Stimulated activated CD4-positive, alpha-beta T cell treated with anti-CD3 and anti-CD28 coated beads, TNF-alpha, amount 100 ng/mL, for 24 hours (primary cell): ENCODE results near the gene RMP24.
"Not testable (repeated sequence)": the region's sequence is repeated elsewhere in the genome, so short reads cannot be mapped to it uniquely, and the experiment has no call there.

Experiments
- DNase-seq, 3 experiments: peaks; one replicate each; pipeline ENCODE4 v3.0.0-alpha.2; 2020; ENCODE audit warnings: low read depth in 3 of 3

Gene RMP24

DNA sequence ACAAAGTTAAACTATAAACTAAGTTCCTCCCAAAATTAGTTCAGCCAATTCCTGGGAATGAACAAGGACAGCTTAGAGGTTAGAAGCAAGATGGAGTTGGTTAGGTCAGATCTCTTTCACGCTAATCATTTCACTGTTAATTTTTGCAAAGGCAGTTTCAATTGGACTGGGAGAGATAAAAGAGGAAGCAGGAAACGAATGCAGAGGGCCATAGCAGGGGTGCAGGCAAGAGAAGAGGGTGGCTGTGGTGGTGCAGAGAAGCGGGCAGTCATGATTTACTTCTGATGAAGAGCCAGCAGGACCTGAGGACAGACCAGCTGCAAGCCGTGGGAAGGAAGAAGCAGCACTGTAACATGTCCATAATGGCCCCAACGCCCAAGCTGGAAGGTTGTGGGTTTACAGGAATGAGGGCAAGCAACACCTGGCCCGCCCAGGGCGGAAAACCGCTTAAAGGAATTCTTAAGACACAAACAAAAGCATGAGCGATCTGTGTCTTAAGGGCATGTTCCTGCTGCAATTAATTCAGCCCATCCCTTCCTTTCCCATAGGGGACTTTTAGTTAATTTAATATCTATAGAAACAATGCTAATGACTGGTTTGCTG, 4.1 kb upstream of the RMP24 start:
- DNase-seq, result no peak

GRCh38 chr18:35969676-35970075, 2.8 kb upstream of the RMP24 start:
- no peak for DNase-seq

- DNase-seq, result no peak
These were observed 750 bp upstream of the RMP24 start for GRCh38 chr18:35971661-35972196.

DNA sequence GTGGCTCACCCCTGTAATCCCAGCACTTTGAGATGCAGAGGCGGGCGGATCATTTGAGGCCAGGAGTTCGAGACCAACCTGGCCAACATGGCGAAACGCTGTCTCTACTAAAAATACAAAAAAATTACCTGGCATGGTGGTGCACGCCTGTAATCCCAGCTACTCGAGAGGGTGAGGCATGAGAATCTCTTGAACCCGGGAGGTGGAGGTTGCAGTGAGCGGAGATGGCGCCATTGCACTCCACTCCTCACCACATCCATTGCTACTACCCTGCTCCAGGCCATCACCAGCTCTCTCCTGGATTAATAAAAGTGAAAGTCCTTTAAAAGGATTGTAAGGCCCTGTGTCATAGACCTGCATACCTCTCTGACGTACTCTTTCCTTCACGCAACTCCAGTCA, 1.2 kb downstream of the RMP24 start:
- no peak for DNase-seq

DNA sequence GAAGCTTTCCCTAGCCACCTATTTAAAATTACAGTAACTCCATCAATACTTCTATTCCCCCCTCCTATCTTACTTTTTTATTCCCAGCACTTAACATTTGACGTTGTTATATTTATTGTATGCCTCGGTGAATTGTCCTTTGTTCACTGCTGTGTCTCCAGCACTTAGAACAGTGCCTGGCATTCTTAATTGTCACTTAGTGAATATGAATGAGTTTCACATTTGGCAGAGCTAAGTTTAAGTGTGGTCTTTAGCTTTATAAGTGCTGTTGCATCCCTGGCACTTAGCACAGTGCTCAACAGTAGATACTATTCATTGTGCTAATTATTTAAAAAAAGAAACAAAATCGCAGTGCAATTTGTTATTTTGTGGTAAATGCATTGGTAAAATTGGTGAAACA, 1.7 kb downstream of the RMP24 start:
- DNase-seq, result no peak

DNA sequence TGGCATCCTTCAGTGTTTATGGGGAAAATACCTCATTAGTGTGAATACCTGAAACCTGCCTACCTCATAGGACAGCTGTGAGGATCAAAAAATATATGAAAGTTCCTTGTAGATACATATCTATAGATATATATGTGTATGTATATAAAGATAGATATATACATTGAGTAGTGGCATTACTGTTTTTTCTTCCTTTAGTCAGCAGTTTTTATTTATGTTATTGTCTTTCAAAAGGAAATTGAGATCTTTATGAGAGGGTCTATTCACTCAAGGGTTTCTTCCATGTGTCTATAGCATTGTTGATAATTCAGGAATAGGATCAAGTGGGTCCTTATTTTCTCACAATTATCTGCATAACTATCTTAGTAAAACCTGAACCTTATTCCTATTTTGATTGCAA, 6.6 kb downstream of the RMP24 start:
- no peak for DNase-seq

DNA sequence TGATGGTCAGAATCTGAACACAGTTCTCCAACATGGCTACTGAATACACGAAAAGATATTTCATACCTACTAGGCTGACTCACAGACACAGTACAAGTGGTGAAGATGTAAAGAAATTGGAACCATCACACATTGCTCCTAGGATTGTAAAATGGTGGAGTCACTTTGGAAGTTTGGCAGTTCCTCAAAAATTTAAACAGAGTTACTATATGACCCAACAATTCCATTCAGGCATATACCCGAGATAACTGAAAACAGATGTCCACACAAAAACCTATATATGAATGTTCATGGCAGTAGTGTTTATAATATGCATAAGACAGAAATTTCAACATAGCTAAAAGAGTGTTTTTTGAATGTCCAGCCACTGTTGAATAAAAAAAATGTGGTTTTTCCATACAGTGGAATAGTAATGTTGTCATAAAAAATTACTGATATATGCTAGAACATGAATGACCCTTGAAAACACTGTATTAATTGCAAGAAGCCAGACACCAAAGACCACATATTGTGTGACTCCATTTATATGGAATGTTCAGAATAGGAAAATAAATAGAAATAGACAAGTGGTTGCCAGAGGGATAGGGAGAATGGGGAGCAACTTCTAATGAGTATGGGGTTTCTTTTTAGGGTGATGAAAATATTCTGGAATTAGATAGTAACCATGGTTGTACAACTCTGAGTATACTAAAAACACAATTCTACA, 10.1 kb downstream of the RMP24 start:
- no peak for DNase-seq

DNA sequence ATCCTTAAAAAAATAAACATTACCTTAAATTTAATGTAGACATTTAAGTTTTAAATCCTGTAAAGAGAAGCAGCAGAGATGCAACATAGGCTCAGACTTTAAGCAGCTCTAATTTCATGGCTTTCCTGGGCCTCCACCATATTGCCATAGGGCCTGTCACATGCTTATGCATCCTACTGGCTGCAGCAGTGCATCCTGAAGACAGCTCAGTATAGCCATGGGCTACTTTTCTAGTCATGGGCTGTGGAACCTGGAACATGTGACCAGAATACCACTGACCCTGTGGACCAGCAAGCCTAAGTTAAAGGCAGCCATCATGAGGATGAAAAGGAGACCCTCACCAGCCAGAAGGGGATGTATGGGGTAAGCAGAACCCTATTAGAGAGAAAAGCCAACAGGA, 10.7 kb downstream of the RMP24 start:
- no peak for DNase-seq

GRCh38 chr18:35983818-35984217, 11.3 kb downstream of the RMP24 start:
- no peak for DNase-seq

DNA sequence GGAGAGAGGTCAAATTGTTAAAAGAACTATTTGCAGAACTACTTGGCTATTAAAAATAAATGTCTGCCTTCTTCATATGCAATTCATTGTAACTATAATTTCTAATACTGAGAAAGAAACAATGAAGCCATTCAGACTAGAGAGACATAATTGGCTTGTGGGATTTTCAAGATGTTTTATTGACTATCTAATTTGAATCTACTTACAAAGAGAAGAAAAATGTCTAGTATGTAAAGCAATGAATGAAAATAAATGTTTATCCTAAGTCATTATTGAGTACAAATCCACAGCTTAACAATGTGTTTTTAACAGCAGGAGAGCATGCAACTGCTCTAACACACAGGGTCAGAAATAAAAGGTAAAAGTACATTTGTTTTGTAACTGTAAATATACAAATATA, 19.2 kb downstream of the RMP24 start:
- no peak for DNase-seq

DNA sequence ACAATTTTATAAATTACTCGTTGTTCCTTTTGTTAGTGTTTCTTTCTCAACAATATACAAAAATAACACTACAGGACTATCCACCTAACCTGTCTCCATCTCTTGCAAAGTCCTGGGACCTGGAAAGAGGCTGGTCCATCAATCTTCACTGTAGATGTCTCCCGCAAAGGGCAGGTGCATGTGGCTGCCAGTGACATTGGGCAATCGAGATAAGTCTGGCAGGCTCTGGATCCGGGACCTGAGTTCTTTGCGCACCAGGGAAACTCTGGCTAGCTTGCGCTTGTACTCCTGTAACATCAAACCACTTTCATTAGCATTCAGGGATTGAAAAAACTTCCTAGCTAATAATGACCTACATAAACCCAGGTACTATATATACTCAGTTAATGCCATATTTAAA, 20.5 kb downstream of the RMP24 start:
- DNase-seq, result no peak

DNA sequence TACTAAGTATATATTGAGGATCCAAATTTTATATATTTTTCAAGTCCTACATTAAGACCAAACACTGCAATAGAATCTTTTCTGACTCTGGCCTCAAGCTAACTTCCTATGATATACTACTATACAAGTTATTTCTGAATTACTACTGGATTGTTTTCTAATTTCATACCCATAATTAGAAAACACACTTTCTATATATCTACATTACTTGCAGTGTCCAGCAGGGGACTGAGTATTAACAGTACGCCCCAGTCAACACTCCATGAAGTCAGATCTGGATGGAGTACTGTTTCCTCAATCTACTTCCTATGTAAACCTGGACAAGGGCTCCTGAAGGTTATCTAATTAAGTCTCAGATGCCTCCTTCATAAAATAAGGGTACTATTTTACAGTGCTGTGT, 26.5 kb downstream of the RMP24 start:
- DNase-seq, result no peak

GRCh38 chr18:35999925-36000324, 27.4 kb downstream of the RMP24 start:
- DNase-seq, result no peak

- DNase-seq, result no peak
These were observed 34.5 kb downstream of the RMP24 start for GRCh38 chr18:36006997-36007396.

DNA sequence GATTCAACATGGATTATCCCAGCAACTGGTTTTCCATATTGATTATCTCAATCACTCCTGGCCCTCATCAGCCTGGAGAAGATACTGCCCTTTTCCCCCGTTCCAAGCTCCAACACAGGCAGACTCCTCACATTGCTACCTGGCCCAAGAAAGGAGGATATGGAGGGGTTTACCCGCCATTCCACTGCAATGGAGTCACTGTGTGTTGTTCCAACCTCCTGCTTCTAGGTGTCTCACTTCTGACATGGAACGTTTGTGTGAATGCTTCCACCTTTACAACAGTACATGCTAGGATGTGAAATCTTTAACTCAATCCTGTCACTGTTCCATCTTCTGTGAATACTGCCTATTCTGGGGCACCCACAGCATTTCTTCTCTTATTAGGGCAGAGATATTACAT, 36.7 kb downstream of the RMP24 start:
- DNase-seq, result no peak

DNA sequence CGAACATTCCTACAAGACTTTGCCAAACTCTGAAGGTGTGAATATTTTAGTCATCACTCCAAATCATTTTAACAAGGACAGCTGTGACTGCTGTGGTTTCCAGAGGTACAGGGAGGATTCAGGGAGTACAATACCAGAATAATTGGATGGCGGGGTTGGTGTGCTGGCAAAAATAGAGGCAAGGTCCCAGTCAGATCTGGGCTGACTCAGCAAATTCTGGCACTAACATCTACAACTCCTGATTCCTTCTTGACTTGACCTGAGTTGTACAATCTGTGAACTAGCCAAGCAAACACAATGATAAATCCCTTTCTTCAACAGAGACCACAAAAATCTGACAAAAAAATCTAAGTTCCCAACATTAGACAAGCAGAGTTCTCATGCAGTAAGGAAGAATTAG, 40.4 kb downstream of the RMP24 start:
- DNase-seq, result no peak

- DNase-seq, result no peak
These were observed 43.1 kb downstream of the RMP24 start for GRCh38 chr18:36015629-36016028.

GRCh38 chr18:36017232-36017631, 44.8 kb downstream of the RMP24 start:
- no peak for DNase-seq

GRCh38 chr18:36020174-36020711, 47.8 kb downstream of the RMP24 start:
- no peak for DNase-seq

DNA sequence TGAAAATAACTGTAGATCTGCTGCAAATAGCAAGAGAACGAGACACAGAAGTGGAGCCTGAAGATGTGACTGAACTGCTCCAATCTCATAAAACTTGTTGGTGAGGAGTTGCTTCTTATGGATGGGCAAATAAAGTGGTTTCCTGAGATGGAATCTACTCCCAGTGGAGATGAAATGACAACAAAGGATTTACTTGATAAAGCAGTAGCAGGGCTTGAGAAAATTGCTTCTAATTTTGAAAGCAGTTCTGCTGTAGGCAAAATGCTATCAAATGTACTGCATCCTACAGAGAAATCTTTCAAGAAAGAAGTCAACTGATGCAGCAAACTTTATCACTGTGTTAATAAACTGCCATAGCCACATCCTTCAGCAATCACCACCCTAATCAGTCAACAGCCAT, 50.9 kb downstream of the RMP24 start:
- DNase-seq, result no peak

DNA sequence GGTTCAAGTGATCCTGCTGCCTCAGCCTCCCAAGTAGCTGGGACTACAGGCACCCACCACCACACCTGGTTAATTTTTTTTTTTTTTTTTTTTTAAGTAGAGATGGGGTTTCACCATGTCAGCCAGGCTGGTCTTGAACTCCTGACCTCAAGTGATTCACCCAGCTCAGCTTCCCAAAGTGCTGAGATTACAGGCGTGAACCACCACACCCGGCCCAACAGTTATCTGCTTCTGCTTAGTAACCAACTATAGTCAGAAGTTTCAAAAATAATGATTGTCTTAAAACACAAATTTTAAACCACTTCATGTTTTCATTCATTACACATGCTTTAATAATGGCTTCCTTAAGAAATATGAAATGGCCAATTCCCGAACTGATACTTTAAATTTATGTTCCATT, 51.8 kb downstream of the RMP24 start:
- DNase-seq, result not testable (repeated sequence)

DNA sequence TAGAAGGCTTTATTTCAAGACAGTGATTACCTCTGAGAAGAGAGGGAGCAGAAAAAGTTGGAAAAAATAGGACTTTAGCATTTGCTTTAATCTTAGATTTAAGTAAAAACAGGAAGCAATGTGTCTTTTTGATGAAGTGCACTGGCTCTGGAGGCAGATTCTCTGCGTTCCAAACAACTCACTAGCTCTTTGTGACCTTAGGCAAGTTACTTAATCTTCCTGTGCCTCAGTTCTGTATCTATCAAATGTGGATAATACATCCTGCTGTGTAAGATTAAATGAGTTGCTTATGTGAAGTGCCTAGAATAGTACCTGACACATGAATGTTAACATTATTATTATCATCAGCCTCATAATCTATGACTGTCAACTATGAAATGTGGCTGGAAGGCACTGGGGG, 52.5 kb downstream of the RMP24 start:
- DNase-seq, result no peak

DNA sequence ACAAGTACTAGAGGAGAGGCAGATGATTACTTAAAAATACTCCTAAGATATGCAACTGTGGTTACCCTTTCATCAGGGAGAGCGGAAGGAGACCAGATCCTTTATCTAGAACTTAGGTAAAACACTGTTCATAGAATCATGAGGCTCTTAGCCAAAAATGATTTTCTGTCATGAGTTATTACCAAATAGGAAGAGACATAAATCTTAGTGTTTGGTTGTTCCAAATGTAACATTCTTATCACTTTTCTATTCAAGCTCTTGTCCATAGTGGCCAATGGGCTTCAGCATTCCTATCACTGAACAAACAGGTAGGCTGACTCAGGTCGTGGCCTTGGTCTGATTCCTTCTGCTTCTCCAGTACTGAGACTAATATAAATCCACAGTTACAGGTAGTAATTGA, 56.4 kb downstream of the RMP24 start:
- no peak for DNase-seq
